NCI-H748 (cell line): ENCODE measurements around the gene NT5C3A.
"Not testable (repeated sequence)": the region's sequence is repeated elsewhere in the genome, so short reads cannot be mapped to it uniquely, and the experiment has no call there.

ENCODE experiments used
- DNase-seq: peaks from one replicate; lab custom pipeline; 2025; ENCODE audit not compliant: unreplicated experiment; lab: John Stamatoyannopoulos, UW

NT5C3A gene

DNA sequence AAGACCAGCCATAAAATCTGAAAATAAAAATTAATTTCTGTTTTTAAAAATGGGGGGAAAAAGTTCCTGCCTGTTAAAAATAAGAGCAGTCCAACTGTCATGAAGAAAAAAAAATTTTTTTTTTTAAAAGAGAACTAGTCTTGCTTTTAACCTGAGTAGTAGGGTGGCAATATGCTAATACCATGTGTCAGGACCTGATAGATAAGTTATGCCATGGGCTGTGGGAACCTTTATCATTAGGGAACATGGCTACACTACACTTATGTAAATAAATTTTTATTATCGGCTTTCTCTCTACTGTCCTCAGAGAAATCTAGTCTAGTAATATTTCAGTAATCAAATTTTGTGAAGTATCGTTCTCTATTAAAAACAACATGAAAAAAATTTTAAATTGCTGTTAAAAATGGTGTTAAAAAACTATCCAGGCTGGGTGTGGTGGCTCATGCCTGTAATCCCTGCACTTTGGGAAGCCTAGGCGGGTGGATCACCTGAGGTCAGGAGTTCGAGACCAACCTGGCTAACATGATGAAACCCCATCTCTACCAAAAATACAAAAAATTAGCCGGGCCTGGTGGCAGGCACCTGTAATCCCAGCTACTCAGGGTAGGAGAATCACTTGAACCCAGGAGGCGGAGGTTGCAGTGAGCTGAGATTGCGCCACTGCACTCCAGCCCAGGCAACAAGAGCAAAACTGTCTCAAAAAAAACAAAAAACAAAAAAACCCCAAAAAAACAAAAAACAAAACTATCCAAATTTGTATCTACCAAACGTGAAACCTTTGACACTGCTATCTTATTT is 20.7 kb downstream of the NT5C3A start:
- DNase-seq = no peak

DNA sequence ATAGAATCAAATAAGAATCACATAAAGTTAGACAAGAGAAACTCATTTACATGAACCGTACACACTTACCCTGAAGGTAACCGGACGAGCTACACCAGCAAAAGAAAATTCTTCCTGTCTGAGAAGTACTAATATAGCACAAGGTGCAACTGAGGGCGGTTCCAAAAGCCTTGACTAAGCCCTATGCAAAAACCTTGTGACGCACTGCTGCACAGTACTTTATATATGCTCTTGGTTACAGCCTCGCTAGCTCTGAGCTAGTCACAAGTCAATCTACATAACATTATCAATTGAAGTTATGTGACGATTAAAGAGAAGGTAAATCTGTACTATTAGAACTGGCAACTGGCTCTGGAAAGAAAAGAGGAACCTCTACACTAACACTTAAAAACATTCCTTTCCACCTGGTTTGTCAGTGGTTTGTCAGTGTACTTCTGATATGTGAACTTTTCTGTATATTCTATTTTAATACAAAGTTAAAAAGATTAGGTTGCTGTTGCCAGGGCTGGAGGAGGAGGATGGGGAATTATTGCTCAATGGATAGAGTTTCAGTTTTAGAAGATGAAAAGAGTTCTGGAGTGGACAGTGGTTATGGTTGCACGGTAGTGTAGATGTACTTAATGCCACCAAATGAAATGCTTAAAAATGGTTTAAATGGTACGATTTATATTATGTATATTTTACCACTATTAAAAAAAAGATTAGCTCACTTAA is 21.6 kb downstream of the NT5C3A start:
- no peak for DNase-seq

DNA sequence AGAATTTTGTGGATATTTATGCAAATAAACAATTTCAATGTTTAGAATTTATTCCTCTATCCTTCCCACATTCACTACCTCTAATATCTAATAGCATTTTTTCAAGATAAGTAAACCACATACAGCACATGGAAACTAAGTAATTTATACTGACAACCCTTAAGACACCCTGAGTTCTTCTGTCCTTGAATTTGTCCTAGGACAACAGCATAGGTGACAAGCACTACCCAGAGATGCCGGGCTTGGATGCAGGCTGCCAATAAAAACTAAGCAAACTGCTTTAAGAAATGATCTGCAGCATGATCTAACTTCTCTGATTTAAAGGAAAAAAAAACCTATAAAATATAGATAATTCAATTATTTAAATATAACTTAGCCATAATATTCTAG is 22.7 kb downstream of the NT5C3A start:
- DNase-seq = no peak

DNA sequence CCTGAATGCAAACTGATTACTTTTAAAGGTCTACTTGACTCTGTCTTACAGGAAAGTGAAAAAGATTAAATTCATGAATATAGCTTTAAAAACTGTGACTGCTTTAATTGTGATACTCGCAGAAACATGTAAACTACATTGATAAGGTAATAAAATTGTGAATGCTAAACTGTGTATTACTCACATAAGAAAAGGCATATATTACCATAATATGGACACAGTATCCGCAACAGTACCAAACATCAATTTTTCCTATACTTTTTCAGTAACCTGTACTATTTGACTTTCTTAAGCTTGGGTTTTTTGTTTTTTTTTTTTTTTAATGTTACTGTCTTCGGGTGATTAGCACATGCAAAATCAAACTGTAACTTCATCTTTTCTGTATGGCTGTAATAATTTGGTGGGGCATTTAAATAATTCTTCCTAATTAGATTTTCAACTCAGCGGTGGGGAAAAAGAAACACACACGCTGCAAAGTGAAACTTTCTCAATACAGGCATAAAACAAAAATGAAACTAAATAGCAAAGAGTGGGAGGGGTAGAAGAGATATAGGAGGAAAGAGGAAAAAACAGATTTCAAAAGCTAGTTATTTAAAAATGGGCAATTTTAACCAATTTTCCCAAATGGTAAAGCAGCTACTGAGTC is 23.2 kb downstream of the NT5C3A start:
- no peak for DNase-seq

DNA sequence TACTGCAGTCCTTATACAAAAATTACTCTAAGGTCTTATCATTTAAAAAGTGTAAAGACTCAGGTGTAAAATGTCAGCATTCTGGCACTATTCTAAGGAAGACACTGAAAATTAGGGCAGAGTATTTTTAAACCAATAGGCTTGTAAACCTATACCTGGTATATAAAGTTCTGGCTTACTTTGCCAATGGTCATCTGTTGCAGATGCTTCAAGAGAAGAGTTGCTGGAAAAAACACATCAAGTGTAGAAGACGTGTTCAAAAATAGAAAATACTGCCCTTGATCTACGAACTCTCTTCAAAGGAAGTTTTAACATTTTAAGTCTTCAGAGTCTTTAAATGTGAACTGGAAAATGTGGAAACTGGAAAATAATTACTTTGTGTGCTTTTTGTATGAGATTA is 23.9 kb downstream of the NT5C3A start:
- no peak for DNase-seq

DNA sequence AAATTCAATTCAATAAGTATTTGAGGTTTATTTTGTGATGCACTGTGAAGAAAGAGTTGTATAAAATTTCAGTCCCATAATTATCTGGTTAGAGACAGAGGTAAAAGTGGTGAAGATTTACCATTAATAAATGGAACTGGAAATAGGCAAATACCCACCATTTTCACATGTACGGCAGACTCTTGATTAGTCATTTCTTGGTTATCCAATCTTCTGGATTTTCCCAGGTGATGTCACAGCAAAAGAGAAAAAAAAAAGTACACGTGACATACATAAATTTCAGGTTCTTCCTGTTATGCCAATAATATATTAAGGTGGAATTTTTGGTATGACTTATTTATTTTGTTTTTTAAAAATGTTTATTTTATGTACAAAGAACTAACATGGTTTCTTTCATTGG is 26.8 kb downstream of the NT5C3A start:
- DNase-seq = no peak

DNA sequence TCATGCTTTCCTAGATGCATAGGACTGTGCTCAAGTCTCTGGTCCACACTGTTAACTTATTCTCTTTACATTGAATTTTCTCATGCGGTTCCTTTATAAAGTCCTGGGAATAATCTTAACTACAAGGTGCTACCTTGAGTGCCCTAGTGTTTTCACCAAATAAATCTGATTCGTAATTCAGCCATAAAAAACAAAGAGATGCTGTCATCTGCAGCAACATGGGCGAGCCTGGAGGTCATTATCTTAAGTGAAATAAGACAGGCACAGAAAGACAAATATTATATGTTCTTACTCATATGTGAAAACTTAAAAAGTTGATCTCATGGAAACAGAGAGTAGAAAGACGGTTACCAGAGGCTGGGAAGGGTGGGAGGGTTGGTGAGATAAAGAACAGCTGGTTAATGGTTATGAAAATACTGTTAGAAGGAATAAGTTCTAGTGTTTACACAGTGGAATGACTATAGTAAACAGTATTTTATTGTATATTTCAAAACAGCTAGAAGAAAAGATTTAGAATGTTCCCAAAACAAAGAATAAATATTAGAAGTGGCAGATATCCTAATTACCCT is 38.3 kb downstream of the NT5C3A start:
- DNase-seq = no peak

DNA sequence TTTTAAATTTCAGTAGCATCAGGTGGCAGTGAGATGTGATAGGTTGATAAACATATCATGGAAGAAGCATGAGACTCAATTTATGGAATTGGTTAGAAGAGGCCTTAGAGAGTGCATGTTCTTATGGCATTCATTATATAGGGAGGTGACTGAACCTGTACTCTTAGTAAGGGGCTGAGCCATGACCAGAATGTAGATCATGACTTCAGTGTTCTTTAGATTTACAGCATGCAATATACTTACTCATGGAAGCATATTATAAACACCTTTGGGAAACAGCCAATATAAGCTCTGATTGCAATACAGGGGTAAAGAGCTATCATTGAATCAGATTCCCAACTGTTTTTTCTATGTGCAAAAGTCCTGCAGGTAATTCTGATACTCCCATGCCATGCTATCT is 50.2 kb downstream of the NT5C3A start:
- DNase-seq = no peak

DNA sequence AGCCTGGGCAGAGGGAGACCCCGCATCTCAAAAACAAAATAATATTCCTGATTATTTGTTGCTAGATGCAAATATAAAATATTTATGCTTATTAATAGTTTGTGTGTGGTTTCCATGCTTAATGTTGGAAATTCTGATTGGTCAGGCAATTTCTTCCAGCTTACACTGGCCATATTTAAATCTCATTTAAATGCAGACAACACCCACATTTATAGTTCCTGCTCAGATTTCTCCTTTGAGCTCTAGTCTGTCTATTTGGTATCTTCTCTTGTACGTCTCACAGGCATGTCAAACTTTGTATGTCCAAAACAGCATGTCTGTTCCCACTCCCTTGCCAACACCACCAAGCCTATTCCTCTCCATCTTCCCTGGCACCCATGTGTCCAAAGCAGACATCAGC is 52.8 kb downstream of the NT5C3A start:
- DNase-seq = no peak

DNA sequence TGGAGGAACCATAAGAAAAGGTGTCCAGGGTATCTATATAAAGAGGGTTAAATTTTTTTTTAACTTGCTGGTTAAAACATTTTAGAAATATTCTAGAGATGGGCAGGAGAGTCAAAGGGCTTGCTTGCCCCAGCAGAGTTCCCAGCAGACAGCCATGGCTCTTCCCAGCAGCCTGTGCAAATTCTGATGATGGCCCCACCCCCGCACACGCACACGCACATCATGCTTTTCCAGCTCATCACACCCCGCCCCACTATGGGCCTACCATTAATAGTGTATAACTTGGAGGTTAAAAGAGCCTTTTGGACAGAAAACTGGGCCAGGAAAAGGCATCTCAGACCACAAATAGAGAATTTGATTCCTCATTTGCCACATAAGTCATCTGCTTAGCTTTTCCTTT is 56.9 kb downstream of the NT5C3A start:
- DNase-seq = not testable (repeated sequence)

DNA sequence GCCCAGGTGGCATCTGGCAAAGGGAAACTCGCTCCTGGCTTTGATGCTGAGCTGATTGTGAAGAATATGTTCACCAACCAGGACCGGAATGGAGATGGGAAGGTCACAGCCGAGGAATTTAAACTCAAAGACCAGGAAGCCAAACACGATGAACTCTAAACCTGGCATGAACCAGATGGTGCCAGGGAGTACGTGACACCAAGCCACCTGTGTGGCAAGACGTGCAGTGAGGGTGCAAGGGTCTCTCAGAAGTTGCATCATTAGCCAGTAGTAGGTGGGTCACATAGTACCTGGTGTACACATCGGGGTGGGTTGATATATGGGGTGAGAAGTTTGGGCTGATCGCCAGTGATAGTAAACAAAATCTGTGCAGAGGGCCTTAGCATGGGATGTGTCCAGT is 57.4 kb downstream of the NT5C3A start:
- not testable (repeated sequence) for DNase-seq

DNA sequence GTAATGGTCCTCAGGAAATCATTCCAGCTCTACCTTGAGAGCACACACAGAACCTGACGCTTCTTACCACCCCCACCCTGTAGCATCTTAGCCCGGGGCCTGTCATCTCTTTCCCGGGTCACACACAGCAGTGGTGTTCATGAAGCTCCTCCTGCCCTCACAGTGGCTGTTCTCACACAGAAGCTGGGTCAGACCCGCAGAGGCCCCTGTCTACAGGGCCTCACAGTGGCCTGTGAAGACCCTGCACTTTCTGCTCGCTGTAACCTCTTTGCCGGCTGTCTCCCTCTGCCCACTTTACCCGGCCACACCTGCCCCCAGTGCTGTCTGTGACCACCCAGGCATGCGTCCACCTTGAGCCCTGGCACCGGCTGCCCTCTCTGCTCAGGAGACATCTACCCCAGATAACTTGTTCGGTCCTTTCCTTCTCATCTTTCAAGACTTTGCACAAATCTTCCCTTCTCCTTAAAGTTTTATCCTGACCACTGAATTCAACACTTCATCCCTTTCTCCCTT is 58.4 kb downstream of the NT5C3A start:
- DNase-seq = not testable (repeated sequence)

DNA sequence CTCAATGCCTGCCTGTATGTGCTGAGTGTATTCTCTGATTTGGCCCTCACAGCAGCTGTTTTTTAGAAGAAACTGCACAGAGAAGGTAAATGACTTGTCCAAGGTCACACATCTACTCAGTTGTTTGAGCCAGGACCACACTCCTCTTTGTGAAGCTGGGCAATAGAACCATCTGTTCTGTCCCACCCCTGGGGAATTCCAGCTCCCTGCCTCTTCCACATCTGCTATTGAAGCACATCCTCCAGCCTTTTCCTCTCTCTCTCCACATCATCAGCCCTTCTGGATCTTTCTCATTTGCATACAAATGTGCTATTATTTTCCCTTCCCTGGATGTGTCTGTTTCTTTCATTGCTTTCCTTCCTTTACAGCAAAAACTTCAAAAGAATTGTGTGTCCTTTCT is 59.5 kb downstream of the NT5C3A start:
- DNase-seq = not testable (repeated sequence)

DNA sequence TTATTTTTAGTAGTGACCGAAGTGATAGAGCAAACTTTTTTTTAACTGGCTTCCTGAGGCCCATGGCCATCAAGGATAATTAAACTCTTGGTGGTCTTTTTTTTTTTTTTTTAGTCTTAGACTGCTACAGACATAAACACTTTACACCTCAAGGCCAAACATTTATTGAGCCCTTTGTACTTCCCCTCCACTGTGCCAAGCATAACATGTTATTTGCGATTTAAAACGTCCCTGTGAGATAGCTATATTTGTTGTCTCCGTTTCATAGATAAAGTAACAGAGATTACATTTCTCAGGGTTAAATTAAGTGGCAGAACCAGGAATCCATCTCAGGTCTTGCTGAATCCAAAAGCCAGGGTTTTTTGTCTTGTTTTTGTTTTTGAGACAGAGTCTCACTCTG is 63.2 kb downstream of the NT5C3A start:
- DNase-seq = not testable (repeated sequence)

DNA sequence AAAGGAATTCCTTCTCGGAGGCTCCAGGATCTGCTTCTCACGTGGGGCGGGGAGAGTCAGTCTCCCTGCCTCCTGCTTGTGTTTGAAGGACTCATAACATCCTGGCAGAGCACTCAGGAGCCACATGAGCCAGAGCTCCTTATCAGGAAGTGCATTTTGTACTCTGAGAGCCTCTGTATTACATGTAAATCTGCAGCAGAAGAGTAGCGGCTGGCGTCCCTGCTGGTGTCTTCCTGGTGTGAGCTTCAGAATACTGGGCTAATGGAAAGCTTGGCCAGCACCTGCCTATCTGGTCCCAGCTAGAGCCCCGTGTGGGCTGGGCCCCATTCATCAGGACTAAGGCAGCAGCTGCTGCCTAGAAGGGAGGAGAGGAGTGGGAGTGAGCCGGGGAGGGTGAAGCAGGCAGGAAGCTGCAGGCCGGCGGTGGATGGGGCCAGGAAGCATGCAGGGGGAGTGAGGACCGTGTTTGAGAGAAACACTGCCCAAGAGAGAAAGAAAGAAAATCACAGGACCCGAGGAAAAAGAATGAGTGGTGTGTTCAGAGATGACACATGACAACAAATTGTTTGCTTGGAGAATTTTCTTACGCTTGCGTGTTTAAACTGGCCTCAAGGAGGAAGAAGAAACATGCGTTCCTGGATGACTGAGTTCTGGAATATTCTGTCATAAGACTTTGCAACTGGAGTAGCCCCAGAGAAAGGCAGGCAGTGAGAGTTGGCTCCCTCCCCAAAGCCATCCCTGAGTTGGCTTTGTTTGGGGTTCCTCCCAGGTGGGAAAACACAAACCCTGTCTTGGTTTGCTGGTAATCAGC is 64.0 kb downstream of the NT5C3A start:
- DNase-seq = peak; percentile 24

DNA sequence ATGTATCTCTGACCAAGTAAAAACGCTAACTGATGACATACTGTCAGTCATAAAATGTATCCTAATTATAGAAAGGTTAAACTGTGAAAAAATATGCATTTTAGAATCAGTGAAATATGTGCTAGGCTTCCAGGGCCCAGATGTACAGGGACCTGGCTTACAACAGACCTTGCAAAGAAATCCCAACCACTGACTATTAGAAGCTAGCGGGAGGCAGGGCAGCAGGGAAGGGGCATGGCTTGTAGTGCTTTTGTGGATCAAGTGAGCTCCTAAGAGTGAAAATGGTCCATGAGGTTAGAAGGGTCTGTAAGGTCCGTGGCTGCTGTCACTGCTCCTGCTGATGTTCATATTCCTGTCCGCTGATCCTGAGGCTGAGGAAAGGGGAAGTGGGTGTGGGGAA is 64.6 kb downstream of the NT5C3A start:
- DNase-seq = not testable (repeated sequence)

DNA sequence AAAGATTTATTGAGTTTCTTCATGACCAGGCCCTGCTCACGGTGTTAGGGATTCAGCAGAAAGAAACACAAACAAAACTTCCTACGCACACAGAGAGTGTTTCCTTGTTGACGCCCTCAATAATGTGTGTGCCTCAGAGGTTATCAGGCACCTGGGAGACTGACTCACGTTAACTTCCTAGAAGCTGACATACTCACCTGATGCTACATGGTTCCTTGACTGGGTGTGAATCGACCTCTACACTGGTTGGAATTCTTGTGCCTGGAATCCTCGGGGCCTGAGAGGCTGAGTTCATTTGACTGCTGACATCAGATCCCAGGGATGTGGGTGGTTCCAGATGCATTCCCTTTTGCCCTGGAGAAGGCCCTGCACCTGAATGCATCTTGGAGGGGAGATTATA is 69.8 kb downstream of the NT5C3A start:
- not testable (repeated sequence) for DNase-seq

DNA sequence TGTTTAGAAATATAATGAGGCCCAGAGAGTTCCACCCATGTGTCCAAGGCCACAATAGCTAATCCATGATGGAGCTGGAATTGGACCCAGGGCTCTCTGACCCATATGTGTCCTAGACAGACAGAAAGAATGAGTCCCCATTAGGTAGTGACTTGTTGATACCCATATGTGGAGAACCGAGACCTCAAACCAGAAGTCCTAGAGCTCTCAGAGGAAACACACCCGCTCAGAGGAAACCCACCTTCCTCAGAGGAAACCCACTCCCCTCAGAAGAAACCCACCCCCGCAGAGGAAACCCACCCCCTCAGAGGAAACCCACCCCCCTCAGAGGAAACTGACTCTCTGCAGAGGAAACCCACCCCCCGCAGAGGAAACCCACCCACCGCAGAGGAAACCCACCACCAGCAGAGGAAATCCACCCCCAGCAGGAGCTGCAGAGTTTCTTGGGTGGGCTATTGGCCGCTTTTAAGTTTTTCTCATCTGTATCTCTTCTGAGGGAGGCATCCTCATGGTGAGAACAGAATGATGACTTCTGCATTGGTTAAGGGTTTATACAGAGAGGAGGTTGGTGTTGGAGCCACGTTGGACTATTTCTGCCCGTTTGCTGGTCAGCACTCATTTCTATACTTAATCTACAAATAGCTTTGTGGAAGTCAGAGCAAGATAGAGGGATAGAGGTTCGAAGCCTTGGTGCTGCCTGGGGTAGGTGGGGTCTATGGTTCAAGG is 70.4 kb downstream of the NT5C3A start:
- not testable (repeated sequence) for DNase-seq

DNA sequence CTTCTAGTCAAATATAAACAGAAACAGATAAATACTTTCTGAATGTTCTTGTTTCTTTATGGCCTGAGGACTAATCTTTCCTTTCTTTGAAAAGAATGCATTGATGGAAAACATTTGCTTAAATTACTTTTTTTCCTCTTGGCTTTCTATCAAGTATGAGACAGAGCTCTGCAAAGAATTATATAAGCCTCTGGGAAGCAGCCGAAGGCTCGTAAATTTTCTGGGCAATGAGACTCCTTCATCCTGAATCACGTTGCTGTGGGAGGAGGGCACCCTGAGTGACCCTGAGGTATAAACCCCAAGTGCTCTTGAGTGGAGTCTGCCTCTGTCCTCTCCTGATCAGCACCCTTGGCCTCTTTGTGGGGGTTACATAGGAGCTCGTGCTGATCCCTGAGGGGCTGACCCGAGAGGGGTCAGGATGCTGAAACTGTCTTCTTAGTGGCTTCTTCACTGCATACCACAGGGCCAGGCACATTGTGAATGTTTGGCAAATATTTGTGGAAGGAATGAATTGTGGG is 71.4 kb downstream of the NT5C3A start:
- DNase-seq = not testable (repeated sequence)

DNA sequence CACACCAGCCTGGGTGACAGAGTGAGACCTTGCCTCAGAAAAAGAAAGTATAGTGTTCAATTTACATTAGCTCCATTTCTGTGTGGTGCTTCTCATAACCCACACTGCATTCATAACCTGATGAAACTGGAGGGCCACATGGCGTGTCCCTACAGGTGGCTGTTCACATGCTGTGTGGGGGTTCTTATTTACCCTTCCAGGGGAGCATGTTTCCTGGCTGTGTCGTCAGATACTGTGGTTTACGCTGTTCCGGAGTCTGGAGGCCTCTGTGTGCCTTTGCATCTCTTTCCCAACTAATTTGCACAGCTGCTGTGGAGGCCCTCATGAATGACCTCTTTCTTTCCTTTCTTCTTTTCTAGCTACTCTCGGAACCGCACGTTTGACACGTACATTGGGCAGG is 74.4 kb downstream of the NT5C3A start:
- peak; percentile 29 for DNase-seq
